HepG2 (cell line): Measurements from ENCODE around the gene BCCIP. TPM values are rescaled to one million over a fixed set of nuclear protein-coding genes. Genes with fewer than 3 reads are reported as not detected.

Experiments
- ATAC-seq: fragments of 200-7000 bp; cut with Tn5 transposase; 3 replicates; pipeline ENCODE4 v1.9.1; 2020; ENCODE audit warnings: mild to moderate bottlenecking, moderate library complexity
- BruUV-seq: library from RNA; stranded (reverse); fragments of 400-500 nt; replicated peaks from 2 replicates; lab custom pipeline; 2021; lab: Mats Ljungman, UMichigan
- CTCF ChIA-PET: fragments of 300-600 bp; formaldehyde crosslinking; extraction: SDS; loops from one replicate; lab custom pipeline; 2021; ENCODE audit warnings: low total read pairs, inconsistent platforms, low intra/inter-chr PET ratio; lab: Yijun Ruan, JAX
- POLR2A ChIA-PET: fragments of 350-600 bp; sonication (Branson Sonifier 250); formaldehyde crosslinking; loops from one replicate; lab custom pipeline; 2020; ENCODE audit warnings: antibody characterized with exemption, inconsistent platforms; lab: Yijun Ruan, JAX
- DNase-seq: peaks from one replicate; pipeline ENCODE4 v3.0.0-alpha.2; 2015; ENCODE audit warnings: low spot score
- FAIRE-seq: peaks from 3 replicates; lab custom pipeline; 2011; peaks lifted over from hg19 to GRCh38; lab: Jason Lieb, UNC
- H2AFZ ChIP-seq: one replicate; pipeline ENCODE4 v1.6.1; 2011; ENCODE audit warnings: low read length, inconsistent platforms
- H3K27ac ChIP-seq: fragments of 300-600 bp; 3 replicates; pipeline ENCODE4 v1.8.0; 2011; ENCODE audit warnings: mixed run types, mild to moderate bottlenecking, mixed read lengths, low read length, inconsistent platforms; ENCODE audit not compliant: insufficient read depth; ENCODE audit errors: extremely low read length
- H3K27me3 ChIP-seq, 2 experiments: fragments of 200-600 bp in 1 of 2; 2 replicates in 1 of 2; 3 replicates in 1 of 2; pipeline versions ENCODE4 v1.6.0 to v1.8.0; 2011; ENCODE audit warnings: low read length in 2 of 2, mild to moderate bottlenecking in 2 of 2, moderate library complexity in 2 of 2, inconsistent platforms in 1 of 2; ENCODE audit not compliant: insufficient read depth in 2 of 2, control insufficient read depth in 1 of 2
- H3K36me3 ChIP-seq, 2 experiments: fragments of 200-600 bp in 1 of 2; replicated peaks in 1 of 2; 2 replicates in 1 of 2; 3 replicates in 1 of 2; pipeline versions ENCODE4 v1.5.1 to v1.8.0; 2011; ENCODE audit warnings: low read length in 2 of 2, inconsistent platforms in 1 of 2; ENCODE audit not compliant: insufficient read depth in 2 of 2, control insufficient read depth in 1 of 2
- H3K4me1 ChIP-seq: 2 replicates; pipeline ENCODE4 v1.5.1; 2012; ENCODE audit warnings: low read length, inconsistent platforms; ENCODE audit not compliant: insufficient read depth
- H3K4me2 ChIP-seq: 2 replicates; pipeline ENCODE4 v1.6.0; 2011; ENCODE audit warnings: low read depth, low read length, inconsistent platforms
- H3K4me3 ChIP-seq, 3 experiments: fragments of 200-600 bp in 1 of 3; sonication (generic), shearing (Covaris generic) in 1 of 3; replicated peaks in 1 of 3; 2 replicates each; pipeline ENCODE4 v1.5.1; 2011 to 2016; ENCODE audit warnings: low read length in 3 of 3, inconsistent platforms in 2 of 3, low read depth in 2 of 3, mild to moderate bottlenecking in 2 of 3, control low read depth in 1 of 3, mixed read lengths in 1 of 3; ENCODE audit not compliant: insufficient read depth in 1 of 3
- H3K79me2 ChIP-seq: one replicate; pipeline ENCODE4 v1.6.1; 2011; ENCODE audit warnings: low read length, inconsistent platforms; ENCODE audit not compliant: insufficient read depth
- H3K9ac ChIP-seq: 2 replicates; pipeline ENCODE4 v1.6.0; 2011; ENCODE audit warnings: mild to moderate bottlenecking, low read depth, low read length, inconsistent platforms; ENCODE audit not compliant: insufficient read depth
- H3K9me3 ChIP-seq: 2 replicates; pipeline ENCODE4 v1.5.1; 2012; ENCODE audit warnings: mild to moderate bottlenecking, low read length
- H4K20me1 ChIP-seq: 2 replicates; pipeline ENCODE4 v1.6.0; 2011; ENCODE audit warnings: inconsistent platforms, mild to moderate bottlenecking, low read length, moderate library complexity; ENCODE audit not compliant: insufficient read depth
- CREB1 ChIP-seq, 2 experiments: fragments of 450-650 bp in 1 of 2; IDR thresholded peaks; 2 replicates each; pipeline ENCODE4 v1.6.1; 2016 to 2017; ENCODE audit warnings: control low read depth in 1 of 2, mild to moderate bottlenecking in 1 of 2, missing compliant biosample characterization in 1 of 2, missing genetic modification characterization in 1 of 2
- EED ChIP-seq: sonication (generic); formaldehyde crosslinking; IDR thresholded peaks from 2 replicates; pipeline ENCODE4 v1.5.0; 2020; ENCODE audit warnings: mild to moderate bottlenecking, missing genetic modification reagents
- MAFK ChIP-seq, 2 experiments: IDR thresholded peaks in 1 of 2; conservative IDR thresholded peaks in 1 of 2; 2 replicates each; pipeline ENCODE4 v1.6.1; 2011; ENCODE audit warnings: improper control_type of control experiment in 2 of 2, low read length in 2 of 2
- POLR2G ChIP-seq: fragments of 200-400 bp; formaldehyde crosslinking; IDR thresholded peaks from 2 replicates; pipeline ENCODE4 v1.6.1; 2018; ENCODE audit warnings: mild to moderate bottlenecking, low read depth, low read length, moderate library complexity
- ZNF382 ChIP-seq: sonication (generic); formaldehyde crosslinking; IDR thresholded peaks from 2 replicates; pipeline ENCODE4 v1.5.0; 2020; ENCODE audit warnings: missing genetic modification reagents, mild to moderate bottlenecking, borderline replicate concordance
- ZNF446 ChIP-seq: sonication (generic); formaldehyde crosslinking; IDR thresholded peaks from 2 replicates; pipeline ENCODE4 v1.5.0; 2020; ENCODE audit warnings: mild to moderate bottlenecking, missing genetic modification reagents
- ZNF7 ChIP-seq: IDR thresholded peaks from 2 replicates; pipeline ENCODE4 v1.6.1; 2016; ENCODE audit warnings: missing biosample characterization, missing genetic modification reagents
- WGBS: methylation state at CpG from one replicate; pipeline ENCODE4 v1.1.6; 2017; ENCODE audit warnings: low lambda C conversion rate; 5-methylcytosine and 5-hydroxymethylcytosine counted together
- in situ Hi-C: cut with HindIII; loops from 2 replicates; pipeline ENCODE4 v1.10.0; 2017; ENCODE audit warnings: low pct_unique_long_range_greater_than_20kb; ENCODE audit not compliant: extremely low pct_ligation_motif_present
- intact Hi-C: fragments of 100-400 bp; cut with micrococcal nuclease; formaldehyde crosslinking; loops from one replicate; pipeline ENCODE4 v1.10.0; 2022; ENCODE audit not compliant: unreplicated experiment
- polyA plus RNA-seq, 8 experiments: library from polyadenylated mRNA; depleted of rRNA in 3 of 8; stranded (reverse) in 7 of 8; unstranded in 1 of 8; fragments of >200 nt; fragmentation: Illumina TruSeq in 4 of 8; extraction: Trizol in 4 of 8; gene quantifications; 2 replicates each; pipeline versions ENCODE4 v1.2.1 to v1.2.3, GENCODE V29; 2011 to 2016; ENCODE audit warnings: low read depth in 4 of 8, missing spikeins in 1 of 8, mixed read lengths in 1 of 8; ENCODE audit not compliant: insufficient read depth in 1 of 8
- total RNA-seq, 5 experiments: library from RNA; depleted of rRNA; stranded (reverse); fragments of >200 nt; fragmentation: Illumina TruSeq; extraction: Trizol; gene quantifications; 2 replicates each; pipeline ENCODE4 v1.2.3, GENCODE V29; 2016; ENCODE audit warnings: low read depth in 1 of 5
- TF ChIP-seq, protein P1 (sequence below): sonication (generic); formaldehyde crosslinking; IDR thresholded peaks from 2 replicates; pipeline ENCODE4 v1.8.0; 2022; ENCODE audit warnings: missing genetic modification reagents, low read depth, mild to moderate bottlenecking, borderline replicate concordance
- TF ChIP-seq, protein P2 (sequence below): IDR thresholded peaks from 2 replicates; pipeline ENCODE4 v1.6.1; 2016; ENCODE audit warnings: missing genetic modification reagents, missing compliant biosample characterization

BCCIP gene
- total and polyA plus RNA-seq, 2 of the 13 experiments (the other 11 are each of a cell fraction or from before 2014, with no cell fraction given): 37.0 to 132 TPM

DNA sequence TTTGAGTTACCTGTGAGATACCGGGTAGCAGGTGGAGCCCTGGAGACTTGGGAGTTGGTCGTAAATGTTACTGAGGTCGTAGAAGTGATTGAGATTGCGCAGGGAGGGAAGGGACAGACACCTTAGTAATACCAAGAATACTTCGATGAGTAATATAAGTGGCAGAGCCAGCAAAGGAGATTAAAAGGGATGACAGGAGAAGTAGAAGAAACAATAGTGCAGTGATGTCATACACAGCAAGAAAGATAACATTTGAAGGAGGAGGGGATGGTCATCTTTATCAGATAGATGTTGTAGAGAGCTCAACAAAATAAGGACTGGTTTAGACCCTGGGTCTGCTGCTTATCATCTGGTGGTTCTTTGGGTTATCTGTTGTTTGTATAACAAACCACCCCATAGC is 5.0 kb downstream of the BCCIP start:
- ChIA-PET CTCF (no interaction called here), POLR2A (no interaction called here)
- WGBS: 96% methylated on average over 5 of the region's 5 CpGs
- Histone ChIP-seq H3K27me3 (no peaks in the 10 kb centered on the region; a peak in 1 of 5 replicates), H2AFZ (no peak overlapping the region), H3K79me2 (peaks cover 36% of the 10 kb centered on the region), H3K36me3 (peaks cover 31 to 59% of the 10 kb centered on the region in 2 experiments), H3K9me3 (no peaks in the 10 kb centered on the region), H3K4me2 (no peak overlapping the region), H4K20me1 (peaks cover 10% of the 10 kb centered on the region; the same call in 1 of the 2 replicates), H3K27ac (no peak overlapping the region), H3K9ac (no peak overlapping the region), H3K4me1 (peaks cover 27% of the 10 kb centered on the region), H3K4me3 (no peak overlapping the region)
- intact Hi-C loops: loop anchor here (10.0 kb wide), 2 partner anchors 54 to 84 kb away; partner anchors contain the start of gene MMP21
- DNase-seq (no peak), ATAC-seq (no peak), FAIRE-seq (no peak)
- TF ChIP-seq POLR2G: no peak
- TF ChIP-seq MAFK (conservative IDR thresholded peaks at IDR 0.05 in 1 of 2, IDR thresholded peaks at IDR 0.05 in 1 of 2; ENCODE audit: low read length in 2 of 2): no peak
- TF ChIP-seq, protein P1, sequence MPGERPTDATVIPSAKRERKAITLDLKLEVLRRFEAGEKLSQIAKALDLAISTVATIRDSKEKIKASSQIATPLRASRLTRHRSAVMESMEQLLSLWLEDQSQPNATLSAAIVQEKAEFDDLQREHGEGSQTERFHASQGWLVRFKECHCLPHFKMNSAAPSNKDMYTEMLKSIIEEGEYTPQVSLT (CRISPR knock-in tag): no peak
- peak; percentile 22; the same call in 1 of the 2 replicates for TF ChIP-seq CREB1 (IDR thresholded peaks at IDR 0.05)
- no peak for TF ChIP-seq CREB1 (CRISPR knock-in tag; IDR thresholded peaks at IDR 0.05)
- TF ChIP-seq ZNF446 (CRISPR knock-in tag): no peak
- no peak for TF ChIP-seq ZNF7 (CRISPR knock-in tag)
- TF ChIP-seq EED: no peak
- TF ChIP-seq ZNF382 (CRISPR knock-in tag): no peak
- TF ChIP-seq, protein P2, sequence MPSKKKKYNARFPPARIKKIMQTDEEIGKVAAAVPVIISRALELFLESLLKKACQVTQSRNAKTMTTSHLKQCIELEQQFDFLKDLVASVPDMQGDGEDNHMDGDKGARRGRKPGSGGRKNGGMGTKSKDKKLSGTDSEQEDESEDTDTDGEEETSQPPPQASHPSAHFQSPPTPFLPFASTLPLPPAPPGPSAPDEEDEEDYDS (CRISPR knock-in tag): no peak
- BruUV-seq: no TSS peak
- in situ Hi-C loops: no loop called here
